A673 (cell line): ENCODE results near the gene CDKN2B-AS1. TPM values are rescaled to one million over a fixed set of nuclear protein-coding genes. Genes with fewer than 3 reads are reported as not detected.

Experiments used
- BruUV-seq: library from RNA; stranded (reverse); fragments of 400-500 nt; replicated peaks from 2 replicates; lab custom pipeline; 2021; lab: Mats Ljungman, UMichigan
- CTCF ChIA-PET: fragments of 300-600 bp; sonication (Branson Sonifier 250); formaldehyde crosslinking; loops from one replicate; lab custom pipeline; 2022; ENCODE audit warnings: antibody characterized with exemption; lab: Charles Lee
- POLR2A ChIA-PET: fragments of 300-600 bp; sonication (Branson Sonifier 250); formaldehyde crosslinking; loops from one replicate; lab custom pipeline; 2022; ENCODE audit warnings: antibody characterized with exemption; ENCODE audit not compliant: low non-redundant PET; lab: Charles Lee
- DNase-seq: peaks from one replicate; pipeline ENCODE4 v3.0.0-alpha.2; 2015; ENCODE audit warnings: low spot score
- H3K27ac ChIP-seq: fragments of 200-600 bp; sonication (generic); 2 replicates; pipeline ENCODE4 v1.5.1; 2016; ENCODE audit warnings: mixed run types, low read depth, mild to moderate bottlenecking, mixed read lengths, antibody characterized with exemption, low read length; ENCODE audit not compliant: poor library complexity, severe bottlenecking
- H3K27me3 ChIP-seq: fragments of 200-600 bp; sonication (generic); replicated peaks from 2 replicates; pipeline ENCODE4 v1.6.1; 2017; ENCODE audit warnings: mixed run types, low read depth, mild to moderate bottlenecking, mixed read lengths, antibody characterized with exemption, low read length; ENCODE audit not compliant: insufficient read depth, poor library complexity
- H3K36me3 ChIP-seq: fragments of 200-600 bp; sonication (generic); 2 replicates; pipeline ENCODE4 v1.6.1; 2016; ENCODE audit warnings: mixed run types, mild to moderate bottlenecking, mixed read lengths, antibody characterized with exemption, low read length; ENCODE audit not compliant: insufficient read depth, poor library complexity, severe bottlenecking
- H3K4me1 ChIP-seq: fragments of 200-600 bp; sonication (generic); 2 replicates; pipeline ENCODE4 v1.6.1; 2017; ENCODE audit warnings: mixed run types, mild to moderate bottlenecking, mixed read lengths, antibody characterized with exemption, low read length; ENCODE audit not compliant: insufficient read depth, poor library complexity, severe bottlenecking
- H3K4me3 ChIP-seq: fragments of 200-600 bp; sonication (generic); 2 replicates; pipeline ENCODE4 v1.5.1; 2016; ENCODE audit warnings: low read depth, mixed run types, mild to moderate bottlenecking, mixed read lengths, low read length; ENCODE audit not compliant: poor library complexity, severe bottlenecking
- H3K9me3 ChIP-seq: fragments of 200-600 bp; sonication (generic); 2 replicates; pipeline ENCODE4 v1.6.1; 2016; ENCODE audit warnings: mixed run types, low read depth, mild to moderate bottlenecking, mixed read lengths, antibody characterized with exemption, low read length; ENCODE audit not compliant: poor library complexity, severe bottlenecking
- CTCF ChIP-seq: fragments of 300-800, 200-600 bp; sonication (generic); conservative IDR thresholded peaks from 2 replicates; pipeline ENCODE4 v1.5.1; 2017; ENCODE audit warnings: low read depth, mild to moderate bottlenecking, antibody characterized with exemption, low read length, moderate library complexity, mixed read lengths
- EZH2 ChIP-seq: fragments of 200-600 bp; sonication (generic); IDR thresholded peaks from 2 replicates; pipeline ENCODE4 v1.6.1; 2017; ENCODE audit warnings: borderline replicate concordance, low read depth, mild to moderate bottlenecking, mixed read lengths, antibody characterized with exemption, low read length; ENCODE audit not compliant: poor library complexity, severe bottlenecking
- intact Hi-C: fragments of 100-400 bp; cut with micrococcal nuclease; formaldehyde crosslinking; loops from one replicate; pipeline ENCODE4 v1.10.0; 2022; ENCODE audit not compliant: unreplicated experiment
- total RNA-seq: library from RNA; stranded (reverse); gene quantifications from 2 replicates; pipeline ENCODE4 v1.2.3, GENCODE V29; 2021

Gene CDKN2B-AS1
- total RNA-seq, 1 experiment from 2014 or later = not detected

- TF ChIP-seq EZH2 (no peak), CTCF (no peak)
- CTCF ChIA-PET = no interaction called here
These were observed 71.0 kb downstream of the CDKN2B-AS1 start for GRCh38 chr9:22065431-22066200.

GRCh38 chr9:22067196-22067595 lies 72.6 kb downstream of the CDKN2B-AS1 start:
- ChIA-PET POLR2A (no interaction called here), CTCF (no interaction called here)
- H3K4me1 ChIP-seq = no peaks in the 10 kb centered on the region
- intact Hi-C loops = no loop called here
- H3K9me3 ChIP-seq = no peaks in the 10 kb centered on the region
- no peak for DNase-seq
- no peak overlapping the region for H3K4me3 ChIP-seq
- H3K27ac ChIP-seq = no peak overlapping the region
- TF ChIP-seq CTCF (no peak), EZH2 (no peak)
- no TSS peak for BruUV-seq
- H3K36me3 ChIP-seq = no peaks in the 10 kb centered on the region
- H3K27me3 ChIP-seq = no peaks in the 10 kb centered on the region

More at GRCh38 chr9:22065431-22066200, 71.0 kb downstream of the CDKN2B-AS1 start:
- POLR2A ChIA-PET = no interaction called here
- no TSS peak for BruUV-seq
- Histone ChIP-seq H3K36me3 (no peaks in the 10 kb centered on the region), H3K27me3 (no peaks in the 10 kb centered on the region), H3K9me3 (no peaks in the 10 kb centered on the region), H3K4me3 (no peak overlapping the region), H3K4me1 (no peaks in the 10 kb centered on the region), H3K27ac (no peak overlapping the region)
- DNase-seq = no peak
- intact Hi-C loops = no loop called here

- Histone ChIP-seq H3K27me3 (no peaks in the 10 kb centered on the region), H3K9me3 (no peaks in the 10 kb centered on the region), H3K4me3 (no peak overlapping the region), H3K36me3 (no peaks in the 10 kb centered on the region), H3K4me1 (no peaks in the 10 kb centered on the region), H3K27ac (no peak overlapping the region)
- TF ChIP-seq EZH2 (no peak), CTCF (no peak)
- BruUV-seq = no TSS peak
- ChIA-PET CTCF (no interaction called here), POLR2A (no interaction called here)
- no peak for DNase-seq
- intact Hi-C loops = no loop called here
These were observed 73.8 kb downstream of the CDKN2B-AS1 start for GRCh38 chr9:22068369-22068768.
